IPS-11a (cell line): ENCODE measurements around the gene PNMA6F.
"Not testable (repeated sequence)": the region's sequence is repeated elsewhere in the genome, so short reads cannot be mapped to it uniquely, and the experiment has no call there.

Source experiments
- H3K4me3 ChIP-seq: one replicate; pipeline ENCODE4 v1.5.1; 2013; ENCODE audit warnings: low read depth, low read length, control low read depth

The PNMA6F gene

DNA sequence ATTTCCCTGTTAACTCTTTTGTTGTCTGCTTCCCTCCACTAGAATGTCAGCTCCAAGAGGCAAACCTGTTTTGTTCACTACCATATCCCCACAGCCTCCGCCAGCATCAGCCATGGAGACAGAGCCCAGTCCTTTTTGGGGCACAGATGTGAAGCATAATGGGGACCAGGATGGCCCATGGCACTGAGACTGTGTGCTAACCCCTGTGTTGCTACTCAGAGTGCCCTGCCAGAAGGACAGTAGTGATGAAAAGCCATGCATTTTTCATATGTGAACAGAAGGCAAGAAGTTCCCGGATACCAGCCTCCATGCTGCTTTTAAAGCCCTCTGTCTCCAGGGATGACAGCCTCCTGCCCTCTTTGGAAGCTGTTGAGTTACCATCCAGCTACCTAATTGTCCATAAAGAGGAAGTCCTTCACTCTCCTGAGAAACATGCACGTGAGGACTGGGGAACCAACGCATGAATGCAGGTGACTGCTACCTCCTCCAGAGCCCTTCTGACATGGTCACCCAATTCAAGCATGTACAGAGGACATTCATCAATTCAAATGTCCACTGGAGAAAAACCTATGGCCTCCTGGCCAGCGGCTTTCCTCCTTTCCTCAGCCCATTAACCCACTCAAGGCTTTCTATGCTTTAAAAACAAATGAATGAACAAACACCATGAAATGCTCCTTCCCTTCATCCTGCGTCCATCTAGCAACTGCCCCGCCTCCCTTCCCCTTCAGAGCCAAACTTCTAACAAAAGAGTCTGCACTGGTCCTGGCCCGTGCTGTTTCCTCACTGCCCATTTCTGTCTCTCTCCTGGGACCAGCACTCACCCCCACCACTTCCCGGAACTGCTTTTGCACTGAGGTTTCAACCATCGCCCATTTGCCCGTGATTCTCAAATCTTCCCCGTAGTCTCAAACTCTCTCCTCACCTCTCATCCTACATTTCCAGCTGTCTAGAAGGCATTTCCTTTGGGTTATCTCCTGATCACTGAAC lies 18.0 kb downstream of the PNMA6F start:
- H3K4me3 ChIP-seq = no peak overlapping the region

DNA sequence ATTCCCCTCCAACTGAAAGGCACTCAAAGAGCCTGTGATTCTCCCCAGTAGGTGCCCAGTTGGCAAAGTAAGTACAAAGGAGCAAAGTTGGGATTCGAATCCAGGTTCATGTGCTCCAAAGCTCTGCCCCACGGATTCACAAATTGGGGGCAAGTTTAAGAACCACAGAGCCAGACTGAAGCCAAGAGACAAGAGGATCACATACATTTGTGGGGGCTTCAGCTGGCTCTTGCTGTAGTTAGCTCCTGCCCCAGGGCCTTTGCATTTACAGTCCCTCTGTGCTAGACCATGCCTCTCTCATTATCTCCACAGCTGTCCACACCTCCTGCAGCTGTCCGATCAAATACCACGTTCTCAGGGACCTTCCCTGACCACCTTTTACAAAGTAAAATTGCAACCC lies 18.8 kb downstream of the PNMA6F start:
- H3K4me3 ChIP-seq = no peak overlapping the region

- H3K4me3 ChIP-seq = no peak overlapping the region
These were observed 19.8 kb downstream of the PNMA6F start for GRCh38 chrX:153301746-153302145.

DNA sequence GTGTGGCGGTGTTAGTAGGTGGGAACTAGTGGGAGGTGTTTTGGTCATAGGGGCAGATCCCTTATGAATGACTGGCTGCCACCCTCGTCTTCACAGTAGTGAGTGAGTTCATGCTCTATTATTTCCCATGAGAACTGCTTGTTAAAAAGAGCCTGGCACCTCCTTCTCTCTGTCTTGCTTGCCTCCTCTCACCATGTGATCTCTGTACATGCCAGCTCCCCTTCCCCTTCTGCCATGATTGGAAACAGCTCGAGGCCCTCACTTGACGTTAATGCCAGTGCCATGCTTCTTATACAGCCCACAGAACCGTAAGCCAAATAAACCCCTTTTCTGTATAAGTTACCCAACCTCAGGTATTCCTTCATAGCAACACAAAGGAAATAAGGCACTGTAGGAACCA lies 21.7 kb downstream of the PNMA6F start:
- H3K4me3 ChIP-seq = no peak overlapping the region

DNA sequence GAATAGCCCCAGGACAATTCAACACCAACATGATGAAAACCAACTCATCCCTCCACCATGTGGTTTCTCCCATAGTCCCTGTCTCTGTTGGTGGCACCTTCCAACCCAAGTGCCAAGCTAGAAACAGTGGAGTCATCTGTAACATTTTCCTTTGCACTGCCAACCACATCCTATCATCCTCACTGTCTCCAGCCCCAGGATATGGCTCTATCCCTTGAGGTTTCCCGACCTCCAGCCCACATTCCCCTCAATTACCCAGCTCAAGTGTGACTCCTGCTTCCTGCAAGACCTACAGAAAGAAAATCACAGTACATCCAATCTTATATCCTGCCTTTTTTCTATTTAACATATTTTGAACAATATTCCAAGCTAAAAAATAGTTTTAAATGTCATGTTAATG lies 24.2 kb downstream of the PNMA6F start:
- no peak overlapping the region for H3K4me3 ChIP-seq

DNA sequence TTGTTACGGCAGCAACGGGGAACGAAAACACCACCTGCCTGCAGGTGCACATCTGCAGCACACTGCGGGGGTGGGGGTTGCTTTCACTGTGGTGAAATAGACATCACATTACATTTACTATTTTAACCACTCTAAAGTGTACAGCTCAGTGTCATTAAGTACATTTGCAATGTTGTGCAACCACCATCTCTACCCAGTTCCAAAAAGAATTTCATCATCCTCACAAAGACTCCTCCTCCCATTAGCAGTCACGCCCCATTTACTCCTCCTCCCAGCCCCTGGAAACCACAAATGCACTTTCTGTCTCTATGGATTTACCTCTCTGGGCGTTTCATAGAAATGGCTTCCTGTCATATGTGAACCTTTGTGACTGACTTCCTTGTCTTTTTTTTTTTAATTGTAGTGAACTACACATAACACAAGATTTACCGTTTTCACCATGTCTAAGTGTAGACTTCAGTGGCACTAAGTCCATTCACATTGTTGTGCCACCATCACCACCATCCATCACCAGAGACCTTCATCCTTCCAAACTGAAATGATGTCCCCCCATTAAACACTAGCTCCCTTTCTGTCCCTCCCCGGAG lies 28.0 kb downstream of the PNMA6F start:
- H3K4me3 ChIP-seq = not testable (repeated sequence)

DNA sequence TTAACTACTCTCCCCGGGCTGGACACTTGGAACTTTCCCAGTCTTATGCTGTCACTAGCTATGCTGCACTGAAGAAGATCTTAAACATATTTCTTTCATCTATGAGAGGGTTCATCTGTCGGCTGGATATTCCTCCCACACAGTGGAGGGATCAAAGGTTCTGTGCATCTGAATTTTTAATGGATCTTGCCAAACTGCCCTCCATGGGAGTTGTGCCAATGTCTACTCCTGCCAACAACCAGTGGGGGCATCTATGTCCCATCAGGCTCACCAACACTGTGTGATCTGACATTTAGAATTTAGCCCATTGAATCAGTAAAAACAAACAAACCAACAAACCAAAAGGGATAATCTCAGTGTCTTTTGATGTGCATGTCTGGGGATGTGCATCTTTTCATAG lies 32.8 kb downstream of the PNMA6F start:
- not testable (repeated sequence) for H3K4me3 ChIP-seq

DNA sequence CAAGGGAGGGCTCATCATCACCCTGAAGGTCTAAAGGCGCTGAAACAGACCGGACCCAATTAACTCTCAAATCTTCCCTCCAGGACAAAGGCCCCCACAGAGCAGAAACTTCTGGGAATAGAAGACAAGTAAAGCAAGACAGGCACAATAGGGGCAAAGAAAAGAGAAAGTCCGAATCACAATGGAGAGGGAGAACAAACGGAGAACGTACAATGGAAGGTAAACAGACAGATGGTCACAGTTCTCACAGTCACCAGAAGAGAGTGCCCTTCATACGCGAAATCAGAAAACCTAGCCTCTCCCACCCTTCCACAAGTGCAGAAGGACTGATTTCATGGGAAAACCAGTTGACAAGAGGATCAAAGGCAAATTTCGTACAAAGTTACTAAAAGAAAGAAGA lies 35.9 kb downstream of the PNMA6F start:
- not testable (repeated sequence) for H3K4me3 ChIP-seq

DNA sequence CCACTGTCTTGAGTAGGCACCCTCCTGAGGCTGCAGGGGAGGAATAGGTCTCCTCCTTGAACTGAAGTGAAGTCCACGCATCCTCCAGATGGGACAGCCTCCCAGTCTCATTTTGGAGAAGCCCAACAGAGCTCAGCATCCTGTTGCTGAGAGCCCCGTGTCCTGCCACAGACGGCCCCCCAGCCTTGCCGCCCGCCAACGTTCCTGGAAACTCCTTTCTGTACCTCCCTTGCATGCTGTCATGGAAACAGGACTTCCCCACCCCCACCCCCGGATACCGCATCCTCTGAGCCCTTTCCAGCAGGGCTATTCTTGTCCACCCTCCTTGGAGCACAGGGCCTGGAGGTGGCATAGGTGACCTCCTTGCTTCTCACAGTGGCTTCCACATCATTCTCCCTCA lies 37.6 kb downstream of the PNMA6F start:
- not testable (repeated sequence) for H3K4me3 ChIP-seq

DNA sequence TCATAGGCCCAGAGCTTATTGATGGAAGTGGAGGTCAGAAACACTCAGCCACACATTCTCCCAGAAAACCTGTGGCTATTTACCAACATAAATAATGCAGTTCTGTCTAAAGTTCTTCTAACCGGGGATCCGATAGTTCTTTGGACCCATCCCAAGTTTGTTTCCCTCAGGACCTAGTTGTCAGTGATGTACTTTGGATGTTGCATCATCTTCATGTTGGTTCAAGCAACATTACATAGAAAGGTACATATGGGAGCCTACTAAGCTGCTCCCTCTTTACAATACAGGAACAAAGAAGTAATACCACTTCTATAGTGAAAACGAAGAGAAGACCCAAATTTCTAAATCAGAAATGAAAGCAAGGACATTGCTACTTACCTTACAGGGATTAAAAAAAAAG lies 39.8 kb downstream of the PNMA6F start:
- H3K4me3 ChIP-seq = not testable (repeated sequence)

- H3K4me3 ChIP-seq = not testable (repeated sequence)
These were observed 42.3 kb downstream of the PNMA6F start for GRCh38 chrX:153279304-153279703.

DNA sequence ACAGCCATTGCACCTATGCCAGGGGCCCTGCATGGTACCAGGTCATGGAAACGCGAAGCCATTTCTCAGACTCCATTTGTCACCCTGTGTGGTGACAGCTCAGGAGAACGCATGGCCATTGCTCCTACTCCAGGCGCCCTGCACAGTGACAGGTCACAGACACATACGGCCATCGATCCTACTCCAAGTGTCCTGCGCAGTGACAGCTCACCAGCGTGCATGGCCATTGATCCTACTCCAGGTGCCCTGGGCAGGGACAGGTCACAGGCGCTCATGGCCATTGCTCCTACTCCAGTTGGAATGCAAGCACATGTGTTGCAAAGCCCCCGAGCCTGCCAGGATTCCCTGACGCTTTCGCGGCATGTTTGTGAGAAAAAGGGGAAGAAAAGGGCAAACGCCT lies 45.5 kb downstream of the PNMA6F start:
- not testable (repeated sequence) for H3K4me3 ChIP-seq

- not testable (repeated sequence) for H3K4me3 ChIP-seq
These were observed 46.1 kb downstream of the PNMA6F start for GRCh38 chrX:153275418-153275817.

DNA sequence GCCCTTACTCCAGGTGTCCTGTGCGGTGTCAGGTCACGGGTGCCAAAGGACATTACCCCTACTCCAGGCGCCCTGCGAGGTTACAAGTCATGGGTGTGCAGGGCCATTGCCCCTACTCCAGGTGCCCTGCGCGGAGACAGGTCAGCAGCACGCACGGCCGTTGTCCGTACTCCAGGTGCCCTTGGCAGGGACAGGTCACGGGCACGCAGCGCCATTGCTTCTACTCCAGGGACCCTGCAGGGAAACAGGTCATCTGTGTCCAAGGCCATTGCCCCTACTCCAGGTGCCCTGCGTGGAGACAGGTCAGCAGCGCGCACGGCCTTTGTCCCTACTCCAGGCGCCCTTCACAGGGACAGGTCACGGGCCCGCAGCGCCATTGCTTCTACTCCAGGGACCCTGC lies 49.0 kb downstream of the PNMA6F start:
- not testable (repeated sequence) for H3K4me3 ChIP-seq

- H3K4me3 ChIP-seq = not testable (repeated sequence)
These were observed 49.5 kb downstream of the PNMA6F start for GRCh38 chrX:153272070-153272469.
